Loucy (cell line): ENCODE results near the gene HDGFL3.

Source experiments
- H2AFZ ChIP-seq: fragments of 200-600 bp; sonication (generic); 2 replicates; pipeline ENCODE4 v1.6.0; 2016; ENCODE audit warnings: antibody characterized with exemption, mild to moderate bottlenecking, low read length, moderate library complexity
- H3F3A ChIP-seq: fragments of 200-600 bp; 2 replicates; pipeline ENCODE4 v1.6.0; 2016; ENCODE audit warnings: antibody characterized with exemption, low read depth, mild to moderate bottlenecking
- H3K27me3 ChIP-seq: fragments of 200-600 bp; sonication (generic); 2 replicates; pipeline ENCODE4 v1.6.1; 2014; ENCODE audit warnings: low read length, mild to moderate bottlenecking; ENCODE audit not compliant: insufficient read depth, poor library complexity, severe bottlenecking
- H3K36me3 ChIP-seq: fragments of 200-600 bp; sonication (generic); 2 replicates; pipeline ENCODE4 v1.6.1; 2016; ENCODE audit warnings: low read length; ENCODE audit not compliant: insufficient read depth
- H3K4me1 ChIP-seq: fragments of 200-600 bp; sonication (generic); 2 replicates; pipeline ENCODE4 v1.5.1; 2014; ENCODE audit warnings: low read length, mild to moderate bottlenecking; ENCODE audit not compliant: insufficient read depth, poor library complexity, severe bottlenecking
- H3K4me2 ChIP-seq: fragments of 200-600 bp; sonication (generic); 2 replicates; pipeline ENCODE4 v1.6.0; 2014; ENCODE audit warnings: antibody characterized with exemption, low read length, low read depth, mild to moderate bottlenecking; ENCODE audit not compliant: poor library complexity, severe bottlenecking
- H3K4me3 ChIP-seq: fragments of 200-600 bp; sonication (generic); 2 replicates; pipeline ENCODE4 v1.5.1; 2014; ENCODE audit warnings: low read length, mild to moderate bottlenecking, mixed read lengths; ENCODE audit not compliant: poor library complexity, severe bottlenecking
- H3K79me2 ChIP-seq: fragments of 200-600 bp; sonication (generic); 2 replicates; pipeline ENCODE4 v1.6.1; 2014; ENCODE audit warnings: low read length; ENCODE audit not compliant: insufficient read depth
- H3K9ac ChIP-seq: fragments of 200-600 bp; sonication (generic); 2 replicates; pipeline ENCODE4 v1.6.0; 2014; ENCODE audit warnings: mild to moderate bottlenecking, low read depth, low read length, moderate library complexity; ENCODE audit not compliant: poor library complexity, severe bottlenecking
- H3K9me2 ChIP-seq: fragments of 200-600 bp; sonication (generic); replicated peaks from 2 replicates; pipeline ENCODE4 v1.6.1; 2016; ENCODE audit warnings: low read depth, low read length, mixed read lengths
- H3K9me3 ChIP-seq: fragments of 200-600 bp; sonication (generic); 2 replicates; pipeline ENCODE4 v1.6.1; 2014; ENCODE audit warnings: mild to moderate bottlenecking, antibody characterized with exemption, low read length, low read depth; ENCODE audit not compliant: insufficient read depth
- H4K20me1 ChIP-seq: fragments of 200-600 bp; sonication (generic); 2 replicates; pipeline ENCODE4 v1.6.0; 2014; ENCODE audit warnings: antibody characterized with exemption, low read length, mild to moderate bottlenecking; ENCODE audit not compliant: insufficient read depth, poor library complexity, severe bottlenecking
- CTCF ChIP-seq: fragments of 200-600 bp; sonication (generic); conservative IDR thresholded peaks from 2 replicates; pipeline ENCODE4 v1.5.1; 2014; ENCODE audit warnings: mild to moderate bottlenecking, antibody characterized with exemption, low read length
- EZH2phosphoT487 ChIP-seq: fragments of 200-600 bp; IDR thresholded peaks from 2 replicates; pipeline ENCODE4 v1.6.1; 2018; ENCODE audit warnings: antibody characterized with exemption, mild to moderate bottlenecking, moderate library complexity, borderline replicate concordance

Gene HDGFL3

GRCh38 chr15:83115831-83116565 is 91.6 kb downstream of the HDGFL3 start:
- no peaks in the 10 kb centered on the region; the same call in 1 of the 2 replicates for H3K36me3 ChIP-seq
- no peak overlapping the region for H2AFZ ChIP-seq
- H3K4me1 ChIP-seq: no peaks in the 10 kb centered on the region
- no peaks in the 10 kb centered on the region for H3K9me3 ChIP-seq
- no peak overlapping the region for H3K4me3 ChIP-seq
- H3K9ac ChIP-seq: no peak overlapping the region
- no peaks in the 10 kb centered on the region for H3F3A ChIP-seq
- TF ChIP-seq EZH2phosphoT487 (no peak), CTCF (no peak)
- no peaks in the 10 kb centered on the region for H3K9me2 ChIP-seq
- no peaks in the 10 kb centered on the region for H3K27me3 ChIP-seq
- no peaks in the 10 kb centered on the region for H3K79me2 ChIP-seq
- H3K4me2 ChIP-seq: no peak overlapping the region
- H4K20me1 ChIP-seq: no peaks in the 10 kb centered on the region

- Histone ChIP-seq H3K9me2 (no peaks in the 10 kb centered on the region), H3K36me3 (no peaks in the 10 kb centered on the region; the same call in 1 of the 2 replicates), H4K20me1 (no peaks in the 10 kb centered on the region), H3K4me1 (no peaks in the 10 kb centered on the region), H3K4me3 (no peak overlapping the region), H3K9me3 (no peaks in the 10 kb centered on the region), H3K9ac (no peak overlapping the region), H2AFZ (no peak overlapping the region), H3K27me3 (no peaks in the 10 kb centered on the region), H3K4me2 (no peak overlapping the region), H3K79me2 (no peaks in the 10 kb centered on the region), H3F3A (no peaks in the 10 kb centered on the region)
- no peak for TF ChIP-seq CTCF
- TF ChIP-seq EZH2phosphoT487: no peak
Observed at GRCh38 chr15:83115410-83115809, 92.2 kb downstream of the HDGFL3 start.

GRCh38 chr15:83114856-83115255 is 92.8 kb downstream of the HDGFL3 start:
- Histone ChIP-seq H3K4me2 (no peak overlapping the region), H2AFZ (no peak overlapping the region), H3K9me3 (no peaks in the 10 kb centered on the region), H3K9ac (no peak overlapping the region), H3K9me2 (no peaks in the 10 kb centered on the region), H3K27me3 (no peaks in the 10 kb centered on the region), H3F3A (no peaks in the 10 kb centered on the region), H3K4me1 (peaks cover under 1% of the 10 kb centered on the region), H4K20me1 (no peaks in the 10 kb centered on the region), H3K79me2 (no peaks in the 10 kb centered on the region), H3K36me3 (no peaks in the 10 kb centered on the region; the same call in 1 of the 2 replicates), H3K4me3 (no peak overlapping the region)
- TF ChIP-seq CTCF (no peak), EZH2phosphoT487 (no peak)
